ENCODE measurements around the gene TKFC.

TKFC gene

DNA sequence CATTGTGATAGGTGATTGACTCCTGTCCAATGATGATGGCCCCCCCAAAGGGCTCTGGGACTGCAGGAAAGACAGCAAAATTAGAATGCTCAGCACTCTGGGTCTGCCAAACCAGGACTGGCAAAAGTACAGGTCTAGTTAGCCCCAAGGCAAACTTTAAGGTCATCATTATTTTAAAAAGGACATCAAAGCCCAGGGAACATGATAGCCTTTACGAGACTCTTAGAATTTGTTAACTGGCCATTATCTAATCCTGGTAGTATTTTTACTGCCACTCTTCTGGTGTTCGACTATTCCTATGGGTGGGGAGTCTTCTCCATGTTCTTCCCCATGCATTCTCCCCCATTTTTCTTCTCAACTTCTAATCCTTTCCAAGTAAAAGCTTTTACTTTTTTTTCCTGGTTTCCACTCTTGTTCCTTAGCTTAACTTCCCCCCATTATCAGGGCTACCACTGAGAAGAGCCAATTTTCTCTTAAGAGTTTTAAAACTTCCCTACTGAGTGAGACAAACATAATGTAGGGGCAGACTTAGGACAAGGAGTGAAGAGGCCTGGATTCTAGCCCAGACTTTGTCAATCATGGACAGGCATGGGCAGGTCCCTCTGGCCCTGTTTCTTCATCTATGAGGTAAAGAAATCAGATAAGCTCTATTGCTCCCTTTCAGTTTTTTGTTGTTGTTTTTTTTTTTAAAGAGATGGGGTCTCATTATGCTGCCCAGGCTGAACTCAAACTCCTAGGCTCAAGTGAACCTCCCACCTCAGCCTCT, 7.2 kb upstream of the TKFC start:
- no peak for DNase-seq

DNA sequence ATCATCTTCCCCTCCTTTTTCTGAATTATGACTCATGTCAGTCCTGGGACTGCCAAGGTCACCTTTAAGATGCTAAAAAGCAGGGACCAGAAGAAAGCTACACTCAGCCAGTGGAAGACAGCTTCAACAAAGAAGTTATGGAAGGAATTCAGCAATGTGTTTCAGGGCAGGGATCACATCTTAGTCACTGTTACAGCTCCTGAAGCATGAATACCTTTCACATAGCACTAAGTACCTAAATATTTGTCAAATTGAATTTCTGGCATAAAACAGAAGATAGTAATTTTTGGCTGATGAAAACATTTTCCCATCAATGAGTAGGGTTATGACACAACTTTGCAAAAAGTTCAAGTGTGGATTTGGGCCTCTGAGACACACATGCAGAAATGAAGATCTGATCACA, 5.4 kb upstream of the TKFC start:
- no peak for DNase-seq

DNA sequence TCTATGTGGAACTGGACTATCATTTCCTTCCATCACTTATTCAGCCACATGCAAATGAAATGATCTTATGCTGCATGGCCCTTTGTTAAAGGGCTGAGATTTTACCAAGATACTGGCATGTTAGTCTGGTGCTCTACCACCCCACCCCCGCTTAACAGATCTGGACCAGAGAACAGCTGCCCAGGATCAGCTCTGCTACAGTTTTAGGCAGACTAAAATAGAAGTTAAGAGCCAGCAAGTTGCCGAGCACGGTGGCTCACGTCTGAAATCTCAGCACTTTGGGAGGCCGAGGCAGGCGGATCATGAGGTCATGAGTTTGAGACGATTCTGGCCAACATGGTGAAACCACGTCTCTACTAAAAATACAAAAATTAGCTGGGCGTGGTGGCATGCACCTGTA, 4.7 kb upstream of the TKFC start:
- no peak for DNase-seq

DNA sequence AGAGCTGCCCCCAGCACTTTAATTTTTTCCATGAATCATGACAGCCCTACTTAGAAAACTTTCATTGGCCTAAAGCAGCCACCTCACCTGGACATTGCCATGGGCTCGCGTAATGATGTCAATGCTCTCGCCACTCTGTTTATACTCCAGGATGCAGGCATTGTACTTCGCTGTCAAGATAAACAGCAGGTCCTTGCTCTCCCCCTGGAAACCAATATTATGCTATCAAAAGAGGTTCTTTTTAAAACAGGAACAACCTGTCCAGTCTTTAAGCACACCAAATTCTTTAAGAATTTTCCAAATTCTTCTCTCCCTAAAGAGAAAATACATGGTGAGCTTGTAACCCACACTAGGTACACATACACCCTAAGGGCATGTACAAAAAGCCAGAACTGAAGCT, 3.2 kb upstream of the TKFC start:
- no peak for DNase-seq

DNA sequence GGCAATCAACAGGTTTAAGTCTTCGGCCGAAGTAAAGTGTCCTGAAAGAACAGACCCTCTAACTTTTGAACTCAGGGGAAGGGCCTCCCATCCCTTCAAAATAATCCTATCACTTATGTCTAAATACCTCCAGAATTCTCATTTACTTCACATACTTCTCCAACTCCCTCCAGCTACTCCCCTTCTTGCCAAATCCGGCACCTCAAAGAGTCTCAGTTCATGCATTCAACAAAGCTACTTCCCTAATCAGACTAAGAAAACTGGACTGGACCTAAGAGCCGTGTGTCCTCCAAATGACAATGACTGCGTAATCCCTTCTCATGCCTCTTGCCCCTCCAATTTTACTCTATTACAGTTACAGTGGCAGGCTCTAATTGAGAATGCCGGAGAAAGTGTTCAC, 1.4 kb upstream of the TKFC start:
- DNase-seq, result no peak

DNA sequence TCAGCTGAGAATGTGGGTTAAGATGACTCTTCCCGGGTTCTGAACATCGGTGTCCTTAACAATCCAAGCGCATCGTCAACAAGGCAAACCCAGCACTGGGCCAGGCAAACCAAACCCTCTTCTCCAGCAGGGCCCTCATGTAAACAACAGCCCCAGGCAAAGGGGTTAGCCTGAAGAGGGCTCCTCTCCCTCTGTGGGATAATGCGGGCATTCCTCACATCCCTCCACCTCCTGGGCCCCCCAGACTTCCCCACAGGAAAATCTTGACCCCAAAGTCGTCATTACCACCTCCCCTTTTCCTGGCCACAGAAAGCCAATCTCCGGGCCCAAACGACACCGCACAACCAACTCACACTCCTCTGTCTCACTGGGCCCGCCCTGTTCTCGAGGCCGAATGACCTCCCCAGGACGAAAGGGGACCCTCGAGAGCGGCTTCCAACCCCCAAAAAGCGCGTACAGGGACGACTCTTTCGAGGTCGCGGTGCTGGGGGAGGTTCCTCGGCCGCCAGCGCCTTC, 689 bp upstream of the TKFC start:
- DNase-seq, result no peak

DNA sequence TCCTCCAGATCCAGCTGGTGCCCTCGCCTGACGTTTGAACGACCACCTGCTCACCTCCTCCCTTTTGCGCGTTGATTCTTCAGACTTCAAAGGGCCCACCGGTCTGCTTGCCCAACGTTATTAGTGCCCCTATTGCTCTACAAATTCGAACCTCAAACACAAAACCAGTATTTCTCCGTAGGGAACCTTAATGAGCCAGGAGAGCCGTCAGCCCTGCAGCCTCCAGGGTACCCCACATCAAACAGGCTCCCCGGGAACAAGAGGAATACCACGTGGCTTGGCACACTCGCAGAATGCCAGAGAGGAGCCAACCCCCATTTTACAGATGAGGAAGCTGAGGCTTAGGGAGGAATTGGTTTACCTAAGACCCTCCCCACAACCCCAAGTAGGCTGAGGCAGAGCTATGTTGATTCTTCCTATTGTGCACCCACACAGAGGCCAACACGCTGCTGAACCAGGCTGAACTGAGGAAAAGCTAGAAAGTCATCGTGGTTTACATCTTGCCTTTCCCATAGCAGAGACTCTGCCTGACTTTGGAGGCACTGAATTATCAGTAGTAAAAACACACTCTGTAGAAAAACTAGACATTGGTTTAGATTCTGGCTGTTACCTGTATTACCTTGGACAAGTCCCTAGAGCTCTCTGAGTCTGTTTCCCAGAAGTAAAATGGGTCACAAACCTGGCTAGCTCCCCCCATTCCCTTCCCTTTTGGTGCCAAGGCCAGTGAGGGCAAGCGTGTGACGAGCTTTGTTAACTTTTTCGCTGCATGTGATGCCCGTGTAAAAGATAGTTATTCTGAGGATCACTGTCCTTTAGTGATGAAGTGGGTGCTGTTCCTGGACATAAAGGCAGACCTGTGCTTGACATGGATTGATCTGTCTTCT, 764 bp downstream of the TKFC start:
- no peak for DNase-seq

DNA sequence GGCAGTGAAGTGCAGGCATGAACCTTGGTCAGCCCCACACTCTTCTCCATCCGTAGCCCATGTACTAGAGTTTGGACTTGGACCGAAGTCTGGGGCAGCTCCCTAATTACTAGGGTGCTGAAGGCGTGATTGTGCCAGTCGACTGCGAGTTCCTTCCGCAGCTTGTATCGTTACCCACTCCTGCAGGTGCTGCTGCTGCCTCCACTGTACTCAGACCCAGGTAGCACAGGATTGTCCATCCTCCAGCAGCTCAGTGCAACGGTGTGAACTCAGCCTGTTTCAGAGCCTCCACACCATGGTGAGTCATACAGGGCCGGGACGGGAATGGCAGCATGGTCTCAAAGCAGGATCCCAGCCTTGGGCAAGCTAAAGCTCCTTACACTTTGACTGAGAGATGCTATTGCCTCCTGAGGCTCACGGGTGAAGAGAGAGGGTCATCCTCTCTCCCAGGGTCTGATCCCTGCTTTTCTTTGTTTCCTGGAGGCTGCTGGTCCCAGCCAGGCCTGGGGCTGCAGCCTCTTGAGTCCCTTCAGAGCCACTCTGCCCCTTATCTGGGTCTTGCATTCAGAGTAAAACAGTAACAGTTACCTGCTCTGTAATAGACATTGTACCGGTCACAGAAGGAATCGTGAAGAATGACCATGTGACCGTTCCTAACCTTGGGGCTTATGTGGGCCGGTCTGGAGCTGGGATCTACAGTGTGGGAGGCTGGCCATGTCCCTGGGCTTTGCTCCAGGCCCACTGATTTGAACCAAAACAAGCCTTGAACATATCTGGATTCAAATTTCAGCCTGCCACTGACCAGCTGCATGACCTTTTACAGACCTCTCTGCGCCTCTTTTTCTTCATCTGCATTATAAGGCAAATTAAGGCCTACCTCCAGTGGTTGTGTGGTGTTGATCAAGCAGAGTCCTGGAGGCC, 1.7 kb downstream of the TKFC start:
- DNase-seq, result no peak

DNA sequence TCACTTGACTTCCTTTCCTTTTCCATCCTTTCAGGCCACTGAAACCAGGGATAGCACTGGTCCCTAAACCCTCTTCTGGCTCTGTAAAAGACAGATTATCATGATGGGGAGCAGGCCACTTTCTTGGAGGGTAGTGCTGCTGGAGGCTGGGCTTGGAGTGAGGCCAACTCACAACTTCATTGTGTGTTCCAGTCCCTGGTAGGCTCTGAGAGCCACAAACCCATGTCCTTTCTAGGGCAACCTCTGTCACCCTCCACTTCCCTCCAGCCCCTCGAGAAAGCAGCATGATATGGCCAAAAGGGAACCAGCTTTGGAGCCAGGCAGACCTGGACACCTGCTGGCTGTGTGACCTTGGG, 2.3 kb downstream of the TKFC start:
- DNase-seq, result no peak

DNA sequence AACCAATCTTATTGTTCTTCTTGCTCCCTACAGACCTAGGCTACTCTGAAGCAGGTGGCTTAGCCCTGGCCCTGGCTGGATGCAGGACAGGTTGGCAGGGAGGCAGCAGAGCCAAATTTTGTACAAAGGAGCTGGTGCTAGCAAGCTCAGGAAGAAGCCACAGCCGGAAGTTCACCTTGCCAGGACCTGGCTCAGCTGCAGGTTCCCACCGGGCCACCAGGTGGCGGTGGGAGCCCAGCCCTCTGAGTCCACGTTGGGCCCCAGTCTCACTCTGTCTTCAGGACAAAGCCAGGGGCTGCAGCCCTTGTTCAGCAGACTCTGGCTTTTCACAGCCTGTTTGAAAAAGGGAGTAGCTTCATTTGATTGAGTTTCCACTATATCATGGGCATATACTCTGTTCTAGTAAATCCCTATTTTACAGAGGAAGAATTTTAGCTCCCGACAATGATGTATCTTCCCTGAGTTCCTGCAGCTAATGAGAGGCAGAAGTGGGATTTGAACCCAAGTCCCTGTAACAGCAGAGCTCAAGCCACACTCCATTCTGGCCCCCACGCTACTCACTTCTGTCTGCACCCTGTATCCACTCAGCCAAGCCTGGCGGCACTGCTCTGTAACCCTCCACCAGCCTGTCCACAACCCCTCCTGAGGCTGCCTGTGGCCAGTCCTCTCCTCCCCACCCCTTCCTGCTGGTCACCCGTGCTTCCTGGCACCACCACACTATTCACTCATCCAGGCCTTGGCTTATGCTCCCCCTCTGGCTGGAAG, 3.3 kb downstream of the TKFC start:
- peak; percentile 90 for DNase-seq

DNA sequence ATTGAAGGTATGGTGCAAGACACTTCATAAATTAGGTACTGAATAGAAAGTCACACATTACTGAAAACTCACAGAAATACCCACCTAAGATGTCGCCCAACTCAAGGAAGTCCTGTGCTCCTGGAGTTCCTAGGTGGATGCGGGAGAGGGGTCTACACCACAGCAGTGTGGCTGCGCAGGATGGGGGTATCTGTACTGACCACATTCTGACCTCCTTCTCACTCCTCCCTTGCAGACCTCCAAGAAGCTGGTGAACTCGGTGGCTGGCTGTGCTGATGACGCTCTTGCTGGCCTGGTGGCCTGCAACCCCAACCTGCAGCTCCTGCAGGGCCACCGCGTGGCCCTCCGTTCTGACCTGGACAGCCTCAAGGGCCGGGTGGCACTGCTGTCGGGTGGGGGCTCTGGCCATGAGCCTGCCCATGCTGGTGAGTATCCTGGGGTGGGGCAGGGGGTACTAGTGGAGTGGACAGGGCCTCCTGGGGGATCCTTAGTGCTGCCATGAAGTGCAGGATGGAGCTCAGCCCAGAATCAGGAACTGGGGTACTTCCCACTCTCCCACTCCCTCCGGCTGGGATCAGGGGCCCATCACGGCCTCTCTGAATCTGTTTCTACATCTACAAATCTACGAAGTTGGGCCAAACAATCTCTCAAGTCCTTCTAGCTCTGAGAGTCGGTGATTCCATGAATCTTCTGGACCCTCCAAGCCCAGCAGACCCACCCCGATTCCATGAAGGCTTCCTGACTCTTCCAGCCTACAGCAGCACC, 4.9 kb downstream of the TKFC start:
- DNase-seq, result no peak

DNA sequence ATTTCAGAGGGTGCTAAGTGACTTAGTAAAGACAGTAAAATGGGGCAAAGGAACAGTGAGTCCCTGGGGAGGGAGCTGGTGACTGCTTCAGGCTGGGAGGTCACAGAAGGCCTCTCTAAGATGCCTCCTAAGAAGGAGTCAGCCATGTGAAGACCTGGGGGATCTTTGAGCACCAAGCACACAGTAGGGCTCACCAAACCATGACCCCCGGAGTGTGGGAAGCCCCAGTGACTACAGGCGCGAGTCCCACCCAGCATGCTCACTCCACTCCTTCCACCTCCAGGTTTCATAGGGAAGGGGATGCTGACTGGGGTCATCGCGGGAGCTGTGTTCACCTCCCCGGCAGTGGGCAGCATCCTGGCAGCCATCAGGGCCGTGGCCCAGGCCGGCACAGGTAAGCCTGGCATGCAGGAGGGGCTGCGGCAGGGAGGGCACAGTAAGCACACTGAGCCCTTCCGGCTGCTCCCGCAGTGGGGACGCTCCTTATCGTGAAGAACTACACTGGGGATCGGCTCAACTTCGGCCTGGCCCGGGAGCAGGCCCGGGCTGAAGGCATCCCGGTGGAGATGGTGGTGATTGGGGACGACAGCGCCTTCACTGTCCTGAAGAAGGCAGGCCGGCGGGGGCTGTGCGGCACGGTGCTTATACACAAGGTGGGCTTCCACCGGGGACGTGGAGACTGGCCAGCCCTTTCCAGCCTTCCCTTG, 5.9 kb downstream of the TKFC start:
- no peak for DNase-seq

DNA sequence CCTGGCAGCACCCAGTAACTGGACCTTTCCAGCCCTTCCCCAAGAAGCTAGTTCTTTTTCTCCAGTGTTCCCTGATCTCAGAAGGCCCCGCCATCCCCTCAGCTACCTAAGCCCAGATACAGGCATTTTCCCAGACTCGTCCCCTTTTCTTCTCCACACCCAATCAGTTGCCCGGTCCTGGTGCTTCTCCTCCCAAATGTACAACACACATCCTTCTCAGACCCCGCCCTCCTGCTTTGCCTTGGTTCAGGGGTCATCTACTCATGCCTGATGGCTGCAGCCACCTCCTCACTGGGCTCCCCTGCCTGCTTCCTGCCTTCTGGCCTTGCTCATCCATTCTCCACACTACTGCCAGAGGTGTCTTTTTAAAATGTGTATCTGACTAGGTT, 6.5 kb downstream of the TKFC start:
- no peak for DNase-seq

DNA sequence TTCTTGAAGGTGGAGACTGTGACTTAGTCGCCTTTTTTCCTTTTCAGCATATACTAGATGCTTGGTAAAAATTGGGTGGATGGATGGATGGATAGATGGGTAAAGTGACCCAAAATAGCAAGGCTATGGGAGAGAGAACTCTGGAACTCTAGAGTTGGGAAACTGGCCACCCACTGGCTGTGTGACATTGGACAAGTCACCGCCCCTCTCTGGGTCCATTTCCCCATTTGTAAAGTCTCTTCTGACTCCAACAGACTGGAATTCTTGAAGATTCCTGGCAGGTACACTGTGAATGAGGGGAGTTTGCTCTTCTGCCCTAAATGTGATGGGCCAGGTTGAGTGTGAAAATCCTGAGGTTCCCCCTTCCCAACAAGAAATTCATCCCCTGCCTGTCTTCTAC, 8.0 kb downstream of the TKFC start:
- no peak for DNase-seq

DNA sequence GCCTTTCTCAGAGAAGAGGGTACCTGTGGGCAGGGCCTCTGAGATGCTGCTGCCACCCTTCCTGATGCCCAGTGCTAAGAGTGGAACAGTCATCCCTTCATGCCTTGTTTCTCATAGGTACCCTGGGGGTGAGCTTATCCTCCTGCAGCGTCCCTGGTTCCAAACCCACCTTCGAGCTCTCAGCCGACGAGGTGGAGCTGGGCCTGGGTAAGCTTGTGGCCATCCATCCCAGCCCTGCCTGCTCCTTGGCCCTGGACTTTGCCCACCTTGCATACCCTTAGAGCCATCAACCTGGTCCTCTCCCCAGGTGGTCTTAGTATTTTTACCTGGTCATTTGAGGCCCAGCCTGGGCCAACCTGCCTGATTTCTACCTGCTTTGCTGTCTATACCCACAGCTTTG, 8.7 kb downstream of the TKFC start:
- DNase-seq, result no peak

DNA sequence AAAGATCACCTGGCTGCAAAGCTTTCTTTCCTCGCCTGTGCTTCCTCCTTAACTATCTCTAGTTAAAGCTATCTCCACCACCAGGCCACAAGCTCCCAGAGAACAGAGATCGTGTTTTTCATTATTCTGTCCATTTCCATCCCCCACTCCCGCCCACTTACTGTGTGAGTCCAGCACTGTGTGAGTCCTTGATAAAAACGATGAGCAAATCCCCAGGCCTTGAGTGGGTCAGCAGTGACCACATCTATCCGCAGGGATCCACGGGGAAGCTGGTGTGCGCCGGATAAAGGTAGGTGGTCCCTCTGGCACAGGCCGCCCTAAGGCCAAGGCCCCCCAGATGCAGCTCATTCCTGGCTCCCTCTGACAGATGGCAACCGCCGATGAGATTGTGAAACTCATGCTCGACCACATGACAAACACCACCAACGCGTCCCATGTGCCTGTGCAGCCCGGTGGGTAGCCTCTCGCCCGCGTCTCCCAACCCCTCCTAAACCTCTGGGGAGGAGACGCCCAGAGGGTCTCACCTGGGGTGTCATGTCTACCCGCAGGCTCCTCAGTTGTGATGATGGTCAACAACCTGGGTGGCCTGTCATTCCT, 9.3 kb downstream of the TKFC start:
- DNase-seq, result no peak

DNA sequence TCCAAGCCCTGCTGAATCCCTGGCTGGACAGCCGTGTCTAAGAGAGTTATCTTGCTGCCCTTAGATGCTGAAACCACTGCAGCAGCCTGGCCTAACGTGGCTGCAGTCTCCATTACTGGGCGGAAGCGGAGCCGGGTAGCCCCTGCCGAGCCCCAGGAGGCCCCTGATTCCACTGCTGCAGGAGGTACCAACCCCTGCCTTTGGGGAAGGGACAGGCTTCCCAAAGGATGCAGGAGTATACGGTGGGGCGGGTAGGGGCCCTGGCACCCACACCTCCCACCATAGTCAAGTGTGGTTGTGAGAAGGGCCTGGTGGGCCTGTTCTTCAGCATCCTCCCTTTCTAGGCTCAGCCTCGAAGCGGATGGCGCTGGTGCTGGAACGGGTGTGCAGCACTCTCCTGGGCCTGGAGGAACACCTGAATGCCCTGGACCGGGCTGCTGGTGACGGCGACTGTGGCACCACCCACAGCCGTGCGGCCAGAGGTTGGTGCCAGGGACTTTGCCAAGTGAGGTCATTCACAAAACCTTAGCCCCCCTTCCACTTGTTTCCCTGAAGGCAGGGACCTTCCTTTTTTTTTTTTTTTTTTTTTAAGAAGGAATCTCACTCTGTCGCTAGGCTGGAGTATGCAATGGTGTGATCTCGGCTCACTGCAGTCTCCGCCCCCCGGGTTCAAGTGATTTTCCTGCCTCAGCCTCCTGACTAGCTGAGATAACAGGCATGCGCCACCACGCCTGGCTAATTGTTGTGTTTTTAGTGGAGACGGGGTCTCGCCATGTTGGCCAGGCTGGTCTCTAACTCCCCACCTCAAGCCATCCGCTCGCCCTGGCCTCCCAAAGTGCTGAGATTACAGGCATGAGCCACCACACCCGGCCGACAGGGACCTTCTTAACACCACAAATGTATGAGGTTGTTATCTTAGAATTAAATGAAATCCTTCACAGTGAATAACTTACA, 11.0 kb downstream of the TKFC start:
- DNase-seq, result no peak

DNA sequence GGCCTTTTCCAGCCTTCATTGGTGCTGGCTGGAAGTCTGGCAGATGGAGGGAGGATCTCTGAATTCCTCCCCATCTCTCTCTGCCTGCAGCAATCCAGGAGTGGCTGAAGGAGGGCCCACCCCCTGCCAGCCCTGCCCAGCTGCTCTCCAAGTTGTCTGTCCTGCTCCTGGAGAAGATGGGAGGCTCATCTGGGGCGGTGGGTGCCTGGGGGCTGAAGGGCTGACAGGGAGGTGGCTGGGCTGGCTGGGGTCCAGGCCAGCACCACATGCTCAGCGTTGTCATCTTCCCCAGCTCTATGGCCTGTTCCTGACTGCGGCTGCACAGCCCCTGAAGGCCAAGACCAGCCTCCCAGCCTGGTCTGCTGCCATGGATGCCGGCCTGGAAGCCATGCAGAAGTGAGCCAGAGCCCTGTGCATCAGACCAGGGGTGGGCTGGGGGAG, 12.2 kb downstream of the TKFC start:
- no peak for DNase-seq
